OCI-LY1 (cell line): ENCODE measurements around the gene MAPK11.

ENCODE experiments used
- EZH2 ChIP-seq: fragments of 200-600 bp; sonication (generic), shearing (Covaris generic); IDR thresholded peaks from 2 replicates; pipeline ENCODE4 v1.8.0; 2017; ENCODE audit warnings: borderline replicate concordance, mixed run types, mild to moderate bottlenecking, antibody characterized with exemption, low read length, moderate library complexity, mixed read lengths
- TF ChIP-seq, protein P1 (sequence below): fragments of 200-600 bp; sonication (generic), shearing (Covaris generic); IDR thresholded peaks from 2 replicates; pipeline ENCODE4 v1.5.1; 2017; ENCODE audit warnings: mild to moderate bottlenecking, antibody characterized with exemption, low read length, moderate library complexity, mixed read lengths

DNA sequence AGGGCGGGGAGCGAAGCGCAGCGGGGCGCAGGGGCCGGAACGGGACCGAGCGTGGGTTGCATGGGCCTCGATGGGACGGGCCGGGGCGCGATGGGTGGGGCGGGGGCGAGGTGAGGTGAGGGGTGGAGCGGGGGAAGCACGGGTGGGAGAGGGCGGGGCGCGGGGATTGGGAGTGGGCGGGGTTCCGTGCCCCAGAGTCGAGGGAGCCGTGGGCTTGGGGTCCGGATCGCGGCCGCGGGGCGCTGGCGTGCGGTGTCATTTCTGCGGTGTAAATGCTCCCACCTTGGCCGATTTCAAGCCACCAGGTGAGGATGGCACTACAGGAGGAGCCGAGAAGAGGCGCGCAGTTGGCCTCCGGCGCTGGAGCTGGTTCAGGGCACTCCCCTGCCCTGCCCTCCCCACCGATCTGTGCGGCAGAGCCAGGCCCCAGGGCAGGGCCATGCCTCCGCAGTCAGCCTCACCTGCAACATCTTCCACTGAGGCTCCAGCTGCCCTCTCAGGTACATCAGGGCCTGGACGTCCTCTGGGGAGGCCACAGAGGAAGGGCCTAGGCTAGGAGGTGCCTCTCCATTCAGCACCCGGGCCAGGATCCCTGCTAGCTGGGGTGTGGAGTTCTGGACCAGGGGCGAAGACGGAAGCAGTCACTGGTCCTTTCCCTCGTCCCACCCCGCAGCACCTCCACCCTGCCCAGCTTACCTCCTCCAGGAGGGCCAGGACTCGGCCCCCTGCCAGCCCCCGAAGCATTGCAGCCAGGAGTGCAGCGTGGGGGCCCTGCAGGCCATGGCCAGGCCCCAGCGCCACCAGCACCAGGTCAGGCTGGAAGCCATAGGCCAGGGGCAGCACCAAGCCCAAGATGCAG lies 24.7 kb downstream of the MAPK11 start:
- TF ChIP-seq, protein P1, sequence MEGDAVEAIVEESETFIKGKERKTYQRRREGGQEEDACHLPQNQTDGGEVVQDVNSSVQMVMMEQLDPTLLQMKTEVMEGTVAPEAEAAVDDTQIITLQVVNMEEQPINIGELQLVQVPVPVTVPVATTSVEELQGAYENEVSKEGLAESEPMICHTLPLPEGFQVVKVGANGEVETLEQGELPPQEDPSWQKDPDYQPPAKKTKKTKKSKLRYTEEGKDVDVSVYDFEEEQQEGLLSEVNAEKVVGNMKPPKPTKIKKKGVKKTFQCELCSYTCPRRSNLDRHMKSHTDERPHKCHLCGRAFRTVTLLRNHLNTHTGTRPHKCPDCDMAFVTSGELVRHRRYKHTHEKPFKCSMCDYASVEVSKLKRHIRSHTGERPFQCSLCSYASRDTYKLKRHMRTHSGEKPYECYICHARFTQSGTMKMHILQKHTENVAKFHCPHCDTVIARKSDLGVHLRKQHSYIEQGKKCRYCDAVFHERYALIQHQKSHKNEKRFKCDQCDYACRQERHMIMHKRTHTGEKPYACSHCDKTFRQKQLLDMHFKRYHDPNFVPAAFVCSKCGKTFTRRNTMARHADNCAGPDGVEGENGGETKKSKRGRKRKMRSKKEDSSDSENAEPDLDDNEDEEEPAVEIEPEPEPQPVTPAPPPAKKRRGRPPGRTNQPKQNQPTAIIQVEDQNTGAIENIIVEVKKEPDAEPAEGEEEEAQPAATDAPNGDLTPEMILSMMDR, result no peak
- TF ChIP-seq EZH2, result no peak
